H1 (cell line): ENCODE measurements around the gene HSPA5.

Experiments used
- POLR2AphosphoS5 ChIP-seq: IDR thresholded peaks from 2 replicates; pipeline ENCODE4 v1.6.1; 2011; ENCODE audit warnings: low read depth, low read length
- TF ChIP-seq, protein P1 (sequence below): IDR thresholded peaks from 2 replicates; pipeline ENCODE4 v1.6.1; 2011; ENCODE audit warnings: low read length, improper control_type of control experiment
- TF ChIP-seq, protein P2 (sequence below): IDR thresholded peaks from 2 replicates; pipeline ENCODE4 v1.6.1; 2012; ENCODE audit warnings: low read length, inconsistent platforms
- TF ChIP-seq, protein P3 (sequence below), 3 experiments: IDR thresholded peaks; 1 replicate in 2 of 3; 2 replicates in 1 of 3; pipeline versions ENCODE4 v1.5.1 to v1.6.1; 2011; ENCODE audit warnings: low read length in 3 of 3, mild to moderate bottlenecking in 3 of 3, inconsistent platforms in 2 of 3, low read depth in 1 of 3, moderate library complexity in 1 of 3; ENCODE audit not compliant: insufficient read depth in 1 of 3; ENCODE audit errors: control extremely low read depth in 1 of 3

DNA sequence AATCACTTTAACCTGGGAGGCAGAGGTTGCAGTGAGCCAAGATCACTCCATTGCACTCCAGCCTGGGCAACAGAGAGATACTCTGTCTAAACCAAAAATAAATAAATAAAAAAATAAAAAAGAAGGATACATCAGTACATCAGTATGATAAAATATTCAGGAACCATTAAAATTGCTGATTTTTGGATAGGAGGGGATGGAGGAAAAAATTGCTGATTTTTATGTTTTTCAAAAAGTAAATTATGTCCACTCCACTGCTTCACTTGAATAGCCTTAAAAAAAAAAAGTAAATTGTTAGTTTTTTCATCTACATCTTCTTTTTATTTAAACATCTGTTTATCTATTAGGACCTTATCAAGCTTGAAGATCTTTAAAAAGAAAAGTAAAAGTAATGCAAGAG, 13.1 kb upstream of the HSPA5 start:
- TF ChIP-seq, protein P1, sequence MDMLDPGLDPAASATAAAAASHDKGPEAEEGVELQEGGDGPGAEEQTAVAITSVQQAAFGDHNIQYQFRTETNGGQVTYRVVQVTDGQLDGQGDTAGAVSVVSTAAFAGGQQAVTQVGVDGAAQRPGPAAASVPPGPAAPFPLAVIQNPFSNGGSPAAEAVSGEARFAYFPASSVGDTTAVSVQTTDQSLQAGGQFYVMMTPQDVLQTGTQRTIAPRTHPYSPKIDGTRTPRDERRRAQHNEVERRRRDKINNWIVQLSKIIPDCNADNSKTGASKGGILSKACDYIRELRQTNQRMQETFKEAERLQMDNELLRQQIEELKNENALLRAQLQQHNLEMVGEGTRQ, result no peak
- TF ChIP-seq, protein P2, sequence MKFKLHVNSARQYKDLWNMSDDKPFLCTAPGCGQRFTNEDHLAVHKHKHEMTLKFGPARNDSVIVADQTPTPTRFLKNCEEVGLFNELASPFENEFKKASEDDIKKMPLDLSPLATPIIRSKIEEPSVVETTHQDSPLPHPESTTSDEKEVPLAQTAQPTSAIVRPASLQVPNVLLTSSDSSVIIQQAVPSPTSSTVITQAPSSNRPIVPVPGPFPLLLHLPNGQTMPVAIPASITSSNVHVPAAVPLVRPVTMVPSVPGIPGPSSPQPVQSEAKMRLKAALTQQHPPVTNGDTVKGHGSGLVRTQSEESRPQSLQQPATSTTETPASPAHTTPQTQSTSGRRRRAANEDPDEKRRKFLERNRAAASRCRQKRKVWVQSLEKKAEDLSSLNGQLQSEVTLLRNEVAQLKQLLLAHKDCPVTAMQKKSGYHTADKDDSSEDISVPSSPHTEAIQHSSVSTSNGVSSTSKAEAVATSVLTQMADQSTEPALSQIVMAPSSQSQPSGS, result no peak
- no peak for TF ChIP-seq POLR2AphosphoS5
- TF ChIP-seq, protein P3, sequence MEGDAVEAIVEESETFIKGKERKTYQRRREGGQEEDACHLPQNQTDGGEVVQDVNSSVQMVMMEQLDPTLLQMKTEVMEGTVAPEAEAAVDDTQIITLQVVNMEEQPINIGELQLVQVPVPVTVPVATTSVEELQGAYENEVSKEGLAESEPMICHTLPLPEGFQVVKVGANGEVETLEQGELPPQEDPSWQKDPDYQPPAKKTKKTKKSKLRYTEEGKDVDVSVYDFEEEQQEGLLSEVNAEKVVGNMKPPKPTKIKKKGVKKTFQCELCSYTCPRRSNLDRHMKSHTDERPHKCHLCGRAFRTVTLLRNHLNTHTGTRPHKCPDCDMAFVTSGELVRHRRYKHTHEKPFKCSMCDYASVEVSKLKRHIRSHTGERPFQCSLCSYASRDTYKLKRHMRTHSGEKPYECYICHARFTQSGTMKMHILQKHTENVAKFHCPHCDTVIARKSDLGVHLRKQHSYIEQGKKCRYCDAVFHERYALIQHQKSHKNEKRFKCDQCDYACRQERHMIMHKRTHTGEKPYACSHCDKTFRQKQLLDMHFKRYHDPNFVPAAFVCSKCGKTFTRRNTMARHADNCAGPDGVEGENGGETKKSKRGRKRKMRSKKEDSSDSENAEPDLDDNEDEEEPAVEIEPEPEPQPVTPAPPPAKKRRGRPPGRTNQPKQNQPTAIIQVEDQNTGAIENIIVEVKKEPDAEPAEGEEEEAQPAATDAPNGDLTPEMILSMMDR (IDR thresholded peaks at IDR 0.05; ENCODE audit: control extremely low read depth in 1 of 3, insufficient read depth in 1 of 3, low read depth in 1 of 3, low read length in 3 of 3), result no peak
